ENCODE measurements around the gene VTI1A. TPM values are rescaled to one million over a fixed set of nuclear protein-coding genes. Genes with fewer than 3 reads are reported as not detected.
"Not testable (repeated sequence)": the region's sequence is repeated elsewhere in the genome, so short reads cannot be mapped to it uniquely, and the experiment has no call there.

Gene VTI1A
- total and polyA plus RNA-seq, 2 experiments from 2014 or later = 26.8 to 31.0 TPM

DNA sequence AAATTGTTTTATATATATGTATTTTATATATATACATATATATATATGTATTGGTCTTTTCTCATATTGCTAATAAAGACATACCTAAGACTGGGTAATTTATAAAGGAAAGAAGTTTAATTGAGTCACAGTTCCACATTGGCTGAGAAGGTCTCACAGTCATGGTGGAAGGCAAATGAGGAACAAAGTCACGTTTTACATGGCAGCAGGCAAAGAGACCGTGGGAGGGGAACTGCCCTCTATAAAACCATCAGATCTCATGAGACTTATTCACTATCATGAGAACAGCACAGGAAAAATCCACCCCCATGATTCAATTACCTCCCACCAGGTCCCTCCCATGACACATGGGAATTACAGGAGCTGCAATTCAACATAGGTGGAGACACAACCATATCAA lies 416.4 kb downstream of the VTI1A start:
- H3K36me3 ChIP-seq (ENCODE audit: insufficient read depth); H3K27me3 Mint-ChIP-seq (ENCODE audit: insufficient read depth, low read depth, poor library complexity); H2AFZ ChIP-seq; H3K4me1 ChIP-seq (ENCODE audit: insufficient read depth); H3K27ac Mint-ChIP-seq; H3F3A ChIP-seq (replicated peaks; ENCODE audit: low read depth); H3K27me3 ChIP-seq (ENCODE audit: insufficient read depth); H3K4me3 Mint-ChIP-seq; H3K9me3 Mint-ChIP-seq; H3K27ac ChIP-seq (ENCODE audit: low read depth); ATAC-seq; H4K20me1 ChIP-seq (replicated peaks; ENCODE audit: insufficient read depth); H3K4me2 ChIP-seq; DNase-seq (ENCODE audit: low spot score); H3K4me3 ChIP-seq; H3K79me2 ChIP-seq (replicated peaks; ENCODE audit: insufficient read depth); H3K4me1 Mint-ChIP-seq: not testable (repeated sequence)
- H3K36me3 Mint-ChIP-seq (ENCODE audit: low read depth) = peaks cover 14% of the 10 kb centered on the region; the same call in 2 of the 3 replicates
- H3K9me2 ChIP-seq (ENCODE audit: insufficient read depth) = peaks cover 12% of the 10 kb centered on the region; the same call in 1 of the 2 replicates

Small RNA genes within 50 kb of the gene (microRNA-seq; reads per million reads assigned to microRNA genes)
- gene MIR4295 = not detected

Small RNA genes within 50 kb of the gene (small RNA-seq; reads per million reads assigned to genes)
- not detected for gene AC022018.1 (ENCODE audit: low replicate concordance)
- gene MIR4295 (ENCODE audit: low replicate concordance) = not detected

Other genes starting within 250 kb of the VTI1A start
- not detected in 2 replicates for gene TECTB, start 163.8 kb upstream of the VTI1A start, total RNA-seq (2014; rRNA removed; shearing (Covaris generic))
- not detected in 2 replicates for gene TECTB, start 163.8 kb upstream of the VTI1A start, polyA plus RNA-seq (2016; fragmentation: Nextera tagmentation; extraction: Ambion mirVana)
- gene ACSL5, start 73.1 kb upstream of the VTI1A start, total RNA-seq (2014; rRNA removed; shearing (Covaris generic)) = not detected in 2 replicates
- 0.09 TPM in 1 of 2 replicates, not detected in the other for gene ACSL5, start 73.1 kb upstream of the VTI1A start, polyA plus RNA-seq (2016; fragmentation: Nextera tagmentation; extraction: Ambion mirVana)
- 24.6 and 26.1 TPM in 2 replicates for gene ZDHHC6, start 301 bp upstream of the VTI1A start, total RNA-seq (2014; rRNA removed; shearing (Covaris generic))
- 29.0 and 33.7 TPM in 2 replicates for gene ZDHHC6, start 301 bp upstream of the VTI1A start, polyA plus RNA-seq (2016; fragmentation: Nextera tagmentation; extraction: Ambion mirVana)